NCI-H526 (cell line): ENCODE results near the gene LIMK1.
A peak's percentile ranks its signal among the peaks of the same experiment; 100 is the strongest.
"Not testable (repeated sequence)": the region's sequence is repeated elsewhere in the genome, so short reads cannot be mapped to it uniquely, and the experiment has no call there.

Experiments
- DNase-seq, 2 experiments: peaks; one replicate each; lab custom pipeline; 2025; lab: John Stamatoyannopoulos, UW

The LIMK1 gene

DNA sequence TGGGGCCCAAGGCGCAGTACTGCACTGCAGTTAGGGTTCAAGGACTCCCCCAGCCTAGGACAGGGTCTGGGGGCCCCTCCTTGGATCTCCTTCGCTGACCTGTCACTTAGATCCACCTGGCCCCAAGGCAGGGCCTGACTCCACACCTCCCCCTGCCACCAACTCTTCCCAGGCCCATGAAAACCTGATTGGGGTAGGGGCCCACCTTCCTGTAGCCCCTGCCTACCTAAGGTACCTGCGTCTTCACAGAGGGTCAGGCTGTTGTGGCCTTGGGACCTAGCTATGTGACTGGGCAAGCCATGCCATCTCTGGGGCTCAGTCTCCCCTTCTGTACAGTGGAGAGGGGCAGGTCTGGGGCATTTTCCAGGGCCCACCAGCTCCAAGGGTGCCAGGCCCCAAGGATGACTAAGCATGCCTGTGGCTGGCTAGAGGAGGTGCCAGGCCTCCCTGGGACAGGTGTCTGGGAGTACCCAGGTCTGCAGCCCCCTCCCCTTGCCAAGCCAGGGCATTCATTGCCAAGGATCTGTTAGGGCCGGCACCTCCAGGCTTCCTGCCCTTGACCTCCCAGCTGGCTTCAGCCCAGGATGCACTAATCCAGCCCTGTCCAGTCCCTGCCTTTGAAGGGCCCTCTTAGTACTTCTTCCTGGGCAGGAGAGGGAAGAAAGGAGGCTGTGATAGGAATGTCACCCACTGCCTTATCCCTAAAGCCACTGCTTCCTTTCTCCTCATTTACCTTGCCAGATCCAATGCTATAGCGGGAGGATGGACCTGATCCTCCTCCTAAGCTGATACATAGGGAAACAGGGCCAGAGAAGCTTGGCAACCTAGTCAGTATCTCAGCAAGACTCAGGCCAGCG is 1.3 kb downstream of the LIMK1 start:
- DNase-seq = no peak

GRCh38 chr7:74087791-74088453 is 4.3 kb downstream of the LIMK1 start:
- no peak for DNase-seq

GRCh38 chr7:74092321-74092963 is 8.8 kb downstream of the LIMK1 start:
- DNase-seq = no peak

DNA sequence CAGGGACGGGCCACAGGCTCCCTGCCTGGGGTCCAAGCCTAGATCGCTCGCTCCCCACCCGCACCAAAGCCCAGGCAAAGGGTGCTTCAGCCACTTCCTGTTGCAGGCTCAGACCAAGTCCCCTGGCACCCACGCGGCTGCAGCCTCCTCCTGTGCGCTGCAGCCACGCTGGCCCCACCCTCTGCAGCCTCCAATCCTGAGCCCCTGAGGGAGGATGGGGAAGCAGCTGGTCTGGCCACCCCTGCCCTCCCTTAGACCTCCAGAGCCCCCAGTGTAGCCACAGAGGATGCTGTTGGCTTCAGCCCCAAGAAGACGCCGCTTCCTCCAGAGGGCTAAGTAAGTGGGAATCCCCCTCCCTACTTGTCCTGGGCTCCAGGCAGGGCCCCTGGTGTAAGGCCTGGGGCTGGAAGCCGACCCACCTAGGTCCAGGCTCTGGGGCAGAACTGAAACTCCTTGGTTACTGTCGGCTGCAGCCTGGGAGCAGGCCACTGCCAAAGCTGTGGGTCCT is 9.4 kb downstream of the LIMK1 start:
- no peak for DNase-seq

DNA sequence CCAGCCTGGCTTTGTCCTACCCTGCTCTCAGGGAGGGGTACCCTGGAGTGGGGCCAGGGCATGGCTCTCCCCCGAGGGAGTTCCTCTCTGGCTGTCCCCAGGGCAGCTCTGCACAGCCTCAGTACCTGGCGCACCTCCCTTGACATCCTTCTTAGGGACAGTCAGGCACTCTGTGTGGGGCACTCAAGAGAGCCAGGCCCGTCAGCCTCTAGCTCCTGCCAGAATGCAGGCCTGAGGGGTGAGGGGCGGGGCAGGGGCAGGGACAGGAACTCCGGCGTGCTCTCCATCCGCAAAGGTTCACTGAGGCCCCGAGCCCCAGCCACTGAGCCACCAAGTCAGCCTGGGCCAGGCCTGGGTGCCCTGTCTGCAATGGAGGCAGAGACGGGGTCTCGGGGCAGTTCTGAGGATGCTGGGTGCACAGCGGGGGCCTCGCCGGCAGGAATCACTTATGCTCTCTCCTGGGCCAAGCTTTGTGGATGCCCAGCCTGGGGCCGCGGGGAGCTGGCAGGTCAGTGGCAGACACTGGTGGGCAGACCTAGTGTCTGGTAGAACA is 10.1 kb downstream of the LIMK1 start:
- no peak for DNase-seq

DNA sequence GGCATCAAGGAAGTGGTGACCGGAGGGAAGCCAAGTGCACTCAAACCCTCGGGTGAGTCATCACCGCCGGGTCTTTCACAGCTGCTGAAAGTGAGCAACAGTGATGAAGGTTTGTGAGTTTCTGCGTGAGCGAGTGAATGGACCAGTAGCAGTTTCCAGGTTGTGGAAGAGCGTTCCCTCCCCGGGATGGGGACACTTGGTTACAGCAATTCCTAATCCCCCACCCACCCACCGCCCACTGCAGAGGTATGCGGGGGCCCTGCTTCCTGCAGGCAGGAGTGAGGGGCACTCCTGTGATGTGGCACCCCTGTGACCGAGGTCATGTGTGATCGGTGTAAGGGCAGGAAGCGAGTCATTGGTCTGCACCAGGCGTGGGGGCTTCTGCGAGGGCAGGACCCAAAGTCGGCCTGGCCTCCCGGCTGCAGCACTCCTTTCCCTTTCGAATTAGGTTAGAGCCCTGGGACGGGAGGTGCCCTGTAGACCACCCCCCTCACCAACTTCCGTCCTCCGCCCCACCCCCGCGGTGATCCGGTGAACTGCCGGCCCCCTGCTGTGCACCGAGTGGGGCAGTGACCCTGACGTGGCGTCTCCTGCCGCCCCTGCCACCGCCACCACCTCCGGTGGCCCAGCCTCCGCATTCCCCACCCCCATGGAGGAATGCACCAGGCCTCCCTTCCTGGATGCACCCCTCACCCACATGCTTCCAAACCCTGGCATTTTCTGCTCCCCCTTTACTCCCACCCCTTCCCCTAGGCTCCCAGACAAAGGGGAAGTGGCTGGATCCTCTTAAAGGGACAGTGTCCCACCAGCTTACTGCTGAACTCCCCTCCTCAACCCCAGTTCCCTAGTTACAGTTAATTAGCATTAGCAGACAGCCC is 10.9 kb downstream of the LIMK1 start:
- DNase-seq = no peak

- DNase-seq = no peak
Measured at GRCh38 chr7:74095135-74095534, 11.5 kb downstream of the LIMK1 start.

DNA sequence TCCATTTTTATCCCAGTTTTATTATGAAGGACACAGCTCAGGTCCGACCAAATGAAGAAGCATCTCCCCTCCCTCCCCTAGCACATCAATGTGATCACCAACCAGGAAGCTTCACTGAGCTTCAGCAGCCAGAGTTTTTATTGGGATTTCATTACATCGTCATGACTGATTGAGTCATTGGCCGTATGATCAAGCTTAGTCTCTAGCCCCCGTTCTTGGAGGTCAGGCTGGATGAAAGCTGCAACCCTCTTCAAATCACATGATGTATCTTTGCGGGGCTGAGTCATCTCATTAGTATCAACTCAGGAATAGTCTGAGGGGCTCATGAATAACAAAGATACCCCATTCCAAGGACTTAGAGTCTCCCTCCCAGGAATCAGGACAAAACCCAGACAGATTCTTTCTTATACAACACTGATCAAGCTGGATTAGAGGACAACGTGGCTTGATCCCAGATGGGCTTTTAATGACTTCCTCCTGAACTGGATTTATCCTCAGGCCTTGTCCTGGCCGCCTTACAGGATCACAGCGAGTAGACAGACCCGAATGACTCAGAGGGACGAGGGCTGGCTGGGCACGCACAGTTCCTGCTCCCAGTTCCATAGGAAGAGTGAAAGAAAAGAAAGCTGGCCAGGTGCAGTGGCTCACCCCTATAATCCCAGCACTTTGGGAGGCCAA is 14.5 kb downstream of the LIMK1 start:
- no peak for DNase-seq

GRCh38 chr7:74099031-74099430 is 15.4 kb downstream of the LIMK1 start:
- no peak for DNase-seq

DNA sequence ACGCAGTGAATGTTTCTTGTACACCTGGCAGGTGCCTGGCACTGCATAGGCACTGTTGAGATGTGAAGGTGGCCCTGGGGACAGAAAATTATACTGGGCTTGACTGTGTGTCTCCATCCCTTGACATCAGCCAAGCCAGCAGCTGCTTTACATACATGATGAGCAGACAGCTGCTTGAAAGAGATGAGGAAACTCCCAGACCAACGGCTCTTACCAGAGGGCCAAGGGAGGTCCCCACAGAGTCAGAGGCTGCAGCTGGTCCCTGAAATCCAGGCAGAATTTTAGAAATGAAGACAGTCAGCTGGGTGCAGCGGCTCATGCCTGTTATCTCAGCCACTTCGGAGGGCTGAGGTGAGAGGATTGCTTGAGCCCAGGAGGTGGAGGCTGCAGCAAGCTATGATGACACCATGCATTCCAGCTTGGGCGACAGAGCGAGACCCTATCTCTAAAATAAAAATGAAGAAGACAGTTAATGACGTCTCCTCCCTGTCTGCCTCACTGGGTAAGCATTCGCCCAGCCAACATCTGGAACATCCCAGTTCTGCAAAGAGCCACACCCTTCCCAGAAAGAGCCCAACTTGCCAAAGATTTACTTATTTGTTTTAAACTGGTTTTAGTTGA is 17.6 kb downstream of the LIMK1 start:
- peak; percentile 89 to 93 for DNase-seq

DNA sequence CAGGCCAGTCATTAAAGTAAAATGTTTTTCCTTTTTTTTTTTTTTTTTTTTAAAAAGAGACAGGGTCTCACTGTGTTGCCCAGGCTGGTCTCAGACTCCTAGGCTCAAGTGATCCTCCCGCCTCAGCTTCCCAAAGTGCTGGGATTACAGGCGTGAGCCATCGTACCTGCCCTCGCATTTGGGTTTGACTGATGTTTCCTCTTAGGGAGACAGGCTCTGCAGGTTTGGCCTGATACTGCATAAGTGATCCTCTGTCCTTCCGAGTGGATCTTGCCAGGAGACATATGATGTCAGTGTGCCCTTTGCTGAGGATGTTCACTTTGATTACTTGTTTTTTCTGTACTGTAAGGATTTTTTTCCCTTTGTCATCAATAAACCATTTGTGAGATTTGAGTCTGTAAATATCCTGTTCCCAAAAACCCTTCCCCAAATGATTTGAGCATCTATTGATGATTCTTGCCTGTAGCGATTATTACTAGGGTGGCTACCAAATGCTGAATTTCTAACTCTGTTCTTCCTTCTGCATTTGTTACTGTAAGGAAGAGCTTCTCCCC is 19.7 kb downstream of the LIMK1 start:
- no peak for DNase-seq

DNA sequence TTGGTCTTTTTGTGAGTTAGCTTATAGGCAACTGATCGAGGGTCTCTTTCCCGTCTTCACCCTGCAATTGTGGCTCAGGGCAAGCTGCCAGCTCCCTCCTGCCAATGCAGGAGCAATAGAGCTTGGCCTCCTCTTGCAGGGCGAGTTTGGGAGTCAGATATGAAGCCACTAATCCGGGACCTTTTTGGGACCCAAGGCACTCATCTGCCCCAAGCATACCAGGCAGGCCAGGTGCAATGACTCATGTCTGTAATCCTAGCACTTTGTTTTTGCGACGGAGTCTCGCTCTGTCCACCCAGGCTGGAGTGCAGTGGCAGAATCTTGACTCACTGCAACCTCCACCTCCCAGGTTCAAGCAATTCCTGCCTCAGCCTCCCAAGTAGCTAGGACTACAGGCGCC is 21.1 kb downstream of the LIMK1 start:
- no peak for DNase-seq

DNA sequence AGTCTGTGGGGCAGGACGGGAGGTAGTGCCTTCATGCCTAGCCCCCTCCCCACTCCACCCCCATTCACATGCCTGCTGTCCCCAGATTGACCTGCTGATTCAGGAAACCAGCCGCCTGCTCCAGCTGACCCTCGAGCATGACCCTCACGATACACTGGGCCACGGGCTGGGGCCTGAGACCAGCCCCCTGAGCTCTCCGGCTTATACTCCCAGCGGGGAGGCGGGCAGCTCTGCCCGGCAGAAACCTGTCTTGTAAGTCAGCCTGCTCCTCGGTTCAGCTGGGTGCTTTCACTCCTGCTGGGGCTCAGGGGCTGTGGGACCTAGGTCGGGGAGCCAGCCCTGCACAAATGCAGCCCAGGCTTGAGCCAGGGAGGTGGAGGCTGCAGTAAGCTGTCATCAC is 22.4 kb downstream of the LIMK1 start:
- no peak for DNase-seq

DNA sequence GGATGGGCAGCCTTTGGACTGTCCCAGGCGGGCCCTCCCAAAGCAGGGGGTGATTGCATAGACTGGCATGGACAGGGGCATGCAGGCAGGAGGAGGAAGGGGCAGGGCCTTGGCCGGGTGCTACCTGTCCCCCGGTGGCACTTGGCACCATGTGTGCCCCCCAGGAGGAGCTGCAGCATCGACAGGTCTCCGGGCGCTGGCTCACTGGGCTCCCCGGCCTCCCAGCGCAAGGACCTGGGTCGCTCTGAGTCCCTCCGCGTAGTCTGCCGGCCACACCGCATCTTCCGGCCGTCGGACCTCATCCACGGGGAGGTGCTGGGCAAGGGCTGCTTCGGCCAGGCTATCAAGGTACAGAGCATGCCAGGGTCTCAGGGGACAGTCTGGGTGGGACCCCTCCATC is 23.2 kb downstream of the LIMK1 start:
- no peak for DNase-seq

GRCh38 chr7:74115326-74115725 is 31.7 kb downstream of the LIMK1 start:
- no peak for DNase-seq

DNA sequence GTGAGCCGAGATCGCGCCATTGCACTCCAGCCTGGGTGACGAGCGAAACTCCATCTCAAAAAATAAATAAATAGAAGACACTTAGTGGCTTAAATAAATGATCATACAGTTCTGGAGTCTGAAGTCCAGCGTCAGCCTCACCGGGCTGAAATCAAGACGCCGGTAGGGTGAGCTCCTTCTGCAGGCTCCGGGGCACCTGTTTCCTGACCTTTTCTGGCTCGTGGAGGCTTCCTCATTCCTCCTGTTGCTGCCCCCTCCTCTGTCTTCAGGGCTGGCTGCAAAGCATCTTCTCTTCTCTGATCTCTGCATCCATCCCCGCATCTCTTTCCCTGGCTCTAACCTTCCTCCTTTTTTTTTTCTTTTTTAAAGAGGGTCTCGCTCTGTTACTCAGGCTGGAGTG is 32.8 kb downstream of the LIMK1 start:
- no peak for DNase-seq

GRCh38 chr7:74119831-74120230 is 36.2 kb downstream of the LIMK1 start:
- DNase-seq = no peak

GRCh38 chr7:74121401-74122249 is 38.0 kb downstream of the LIMK1 start:
- DNase-seq = no peak

- DNase-seq = not testable (repeated sequence)
Measured at GRCh38 chr7:74123892-74124291, 40.3 kb downstream of the LIMK1 start.
